Osteocyte (in vitro differentiated cells): Measurements from ENCODE around the gene TSPO2. TPM values are rescaled to one million over a fixed set of nuclear protein-coding genes. Genes with fewer than 3 reads are reported as not detected.

Experiments
- DNase-seq: peaks from one replicate; pipeline ENCODE4 v3.0.0; 2021; ENCODE audit warnings: mixed read lengths; ENCODE audit not compliant: unreplicated experiment; ENCODE audit errors: extremely low spot score
- H3K27ac Mint-ChIP-seq: one replicate; pipeline ENCODE4 v1.8.0; 2021; ENCODE audit warnings: mild to moderate bottlenecking, mixed read lengths; ENCODE audit not compliant: unreplicated experiment
- H3K27me3 Mint-ChIP-seq: one replicate; pipeline ENCODE4 v1.8.0; 2021; ENCODE audit warnings: mixed read lengths; ENCODE audit not compliant: unreplicated experiment
- H3K36me3 Mint-ChIP-seq: one replicate; pipeline ENCODE4 v1.8.0; 2021; ENCODE audit warnings: mixed read lengths; ENCODE audit not compliant: unreplicated experiment
- H3K4me1 Mint-ChIP-seq: one replicate; pipeline ENCODE4 v1.8.0; 2021; ENCODE audit warnings: mixed read lengths; ENCODE audit not compliant: unreplicated experiment
- H3K4me3 Mint-ChIP-seq: one replicate; pipeline ENCODE4 v1.8.0; 2021; ENCODE audit warnings: mild to moderate bottlenecking, moderate library complexity, mixed read lengths; ENCODE audit not compliant: unreplicated experiment
- H3K9me3 Mint-ChIP-seq: one replicate; pipeline ENCODE4 v1.8.0; 2021; ENCODE audit warnings: mixed read lengths; ENCODE audit not compliant: unreplicated experiment
- CTCF ChIP-seq: fragments of 200-600 bp; sonication (generic); IDR thresholded peaks from 2 replicates; pipeline ENCODE4 v1.5.0; 2021; ENCODE audit warnings: antibody characterized with exemption, mild to moderate bottlenecking, moderate library complexity
- total RNA-seq: library from RNA; stranded (reverse); gene quantifications from 2 replicates; pipeline ENCODE4 v1.2.1, GENCODE V29; 2021

The TSPO2 gene
- total RNA-seq, 1 donor from 2014 or later: not detected

- H3K9me3 Mint-ChIP-seq: no peaks in the 10 kb centered on the region
- H3K4me3 Mint-ChIP-seq: no peak overlapping the region
- H3K4me1 Mint-ChIP-seq: peaks cover 12% of the 10 kb centered on the region
- TF ChIP-seq CTCF: no peak
- DNase-seq: no peak
- H3K36me3 Mint-ChIP-seq: no peaks in the 10 kb centered on the region
- no peak overlapping the region for H3K27ac Mint-ChIP-seq
- H3K27me3 Mint-ChIP-seq: peaks cover 7% of the 10 kb centered on the region
Observed at GRCh38 chr6:41051873-41052272, 9.6 kb downstream of the TSPO2 start.

- Mint-ChIP-seq H3K36me3 (no peaks in the 10 kb centered on the region), H3K9me3 (no peaks in the 10 kb centered on the region), H3K4me1 (peaks cover 12% of the 10 kb centered on the region), H3K27ac (no peak within 1 kb of the TSS), H3K27me3 (no peaks in the 10 kb centered on the region), H3K4me3 (no peak within 1 kb of the TSS)
- no peak for DNase-seq
- no peak for TF ChIP-seq CTCF
Observed at GRCh38 chr6:41053041-41053440, 10.8 kb downstream of the TSPO2 start, which contains the start of gene APOBEC2. Gene APOBEC2 (plus strand): TSS chr6:41053202. CDS start chr6:41053348, 146 bp downstream.

- Mint-ChIP-seq H3K27me3 (no peaks in the 10 kb centered on the region), H3K27ac (no peak overlapping the region), H3K4me1 (peaks cover 11% of the 10 kb centered on the region), H3K9me3 (no peaks in the 10 kb centered on the region), H3K4me3 (no peak overlapping the region), H3K36me3 (no peaks in the 10 kb centered on the region)
- no peak for TF ChIP-seq CTCF
- DNase-seq: no peak
Observed at GRCh38 chr6:41054511-41054910, 12.2 kb downstream of the TSPO2 start.

GRCh38 chr6:41055149-41055548 lies 12.9 kb downstream of the TSPO2 start:
- Mint-ChIP-seq H3K4me1 (peaks cover 13% of the 10 kb centered on the region), H3K9me3 (no peaks in the 10 kb centered on the region), H3K27ac (no peak overlapping the region), H3K36me3 (no peaks in the 10 kb centered on the region), H3K27me3 (no peaks in the 10 kb centered on the region), H3K4me3 (no peak overlapping the region)
- TF ChIP-seq CTCF: no peak
- DNase-seq: no peak

- H3K36me3 Mint-ChIP-seq: peaks cover 6% of the 10 kb centered on the region
- DNase-seq: no peak
- no peak overlapping the region for H3K4me3 Mint-ChIP-seq
- H3K27ac Mint-ChIP-seq: no peak overlapping the region
- no peaks in the 10 kb centered on the region for H3K9me3 Mint-ChIP-seq
- TF ChIP-seq CTCF: no peak
- peaks cover 13% of the 10 kb centered on the region for H3K4me1 Mint-ChIP-seq
- no peaks in the 10 kb centered on the region for H3K27me3 Mint-ChIP-seq
Observed at GRCh38 chr6:41056768-41057490, 14.7 kb downstream of the TSPO2 start.
